ENCODE data around the gene GATA2.

Gene GATA2

DNA sequence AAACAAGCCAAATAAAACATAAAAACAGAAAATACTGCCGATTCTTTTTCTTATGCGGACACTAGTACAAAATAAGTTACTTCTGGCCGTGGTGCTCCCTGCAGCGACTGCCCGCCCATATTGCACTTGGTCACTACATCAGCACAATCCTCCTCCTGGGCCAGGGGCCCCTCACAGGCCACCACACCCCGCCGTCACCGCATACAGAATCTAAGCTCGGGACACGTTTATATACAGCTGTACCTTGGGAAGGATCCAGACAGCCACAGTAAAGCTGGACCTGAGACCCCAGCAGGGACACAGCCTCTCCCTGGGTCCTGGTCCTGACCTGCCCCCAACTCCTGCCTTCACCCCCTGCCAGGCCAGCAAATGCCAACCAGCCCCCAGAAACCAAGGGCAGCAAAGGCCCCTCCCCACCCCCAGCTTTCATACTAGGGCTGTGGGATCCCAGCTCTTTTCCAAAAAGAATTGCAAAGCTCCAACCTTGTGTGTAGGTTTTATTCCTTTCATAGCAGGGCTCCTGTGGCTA is 13.4 kb downstream of the GATA2 start:
- no peak for ATAC-seq
- no peak for TF ChIP-seq TOX (CRISPR knock-in tag; IDR thresholded peaks at IDR 0.05; ENCODE audit: borderline replicate concordance)

DNA sequence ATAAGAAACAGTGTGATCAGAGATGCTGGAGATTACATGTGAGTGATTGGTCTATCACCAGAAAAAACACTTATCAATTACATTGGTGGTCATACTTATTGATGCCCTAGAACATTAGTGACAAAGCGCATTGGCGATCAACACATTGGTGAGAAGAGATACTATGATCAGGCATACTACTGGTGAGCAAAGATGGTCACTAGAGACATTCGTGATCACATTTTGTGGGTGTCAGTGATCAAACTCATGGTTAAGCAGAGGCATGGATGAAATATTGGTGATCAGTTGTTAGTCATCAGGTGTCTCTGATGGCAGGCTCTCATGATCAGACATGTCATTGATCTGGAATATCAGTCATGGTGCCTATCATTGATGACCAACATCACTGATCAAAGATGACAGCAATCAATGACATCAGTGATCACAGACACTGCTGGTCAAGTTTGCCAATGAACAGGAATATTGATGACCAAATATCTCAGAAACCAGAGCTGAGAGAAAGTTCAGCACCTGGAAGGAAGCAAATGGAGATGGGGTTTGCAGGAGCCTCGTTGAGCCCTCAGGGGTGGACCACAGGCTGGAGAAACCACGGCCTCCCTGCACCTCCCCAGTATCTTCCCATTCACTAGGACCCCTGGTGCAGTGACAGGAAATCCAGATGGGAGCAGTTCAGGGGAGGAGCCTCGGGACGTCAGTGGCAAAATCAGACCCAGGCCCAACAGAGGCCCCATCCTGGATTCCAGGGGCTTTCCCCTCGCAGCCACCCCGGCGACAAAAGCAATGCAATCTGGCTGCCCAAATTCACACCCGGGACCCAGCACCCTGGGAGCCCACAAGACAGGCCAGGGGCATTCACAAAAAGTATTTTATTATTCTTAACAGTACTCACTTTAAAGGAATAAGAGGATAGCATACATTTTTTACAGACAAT is 14.2 kb downstream of the GATA2 start:
- TF ChIP-seq PPARA (CRISPR knock-in tag; IDR thresholded peaks at IDR 0.05; ENCODE audit: borderline replicate concordance), result 0 out of 2 replicates have a peak, but pooled peaks have one; percentile 6
- TF ChIP-seq ZNF8 (CRISPR knock-in tag; IDR thresholded peaks at IDR 0.05), result no peak
- TF ChIP-seq ZNF70 (CRISPR knock-in tag; IDR thresholded peaks at IDR 0.05), result no peak
- ATAC-seq, result no peak

DNA sequence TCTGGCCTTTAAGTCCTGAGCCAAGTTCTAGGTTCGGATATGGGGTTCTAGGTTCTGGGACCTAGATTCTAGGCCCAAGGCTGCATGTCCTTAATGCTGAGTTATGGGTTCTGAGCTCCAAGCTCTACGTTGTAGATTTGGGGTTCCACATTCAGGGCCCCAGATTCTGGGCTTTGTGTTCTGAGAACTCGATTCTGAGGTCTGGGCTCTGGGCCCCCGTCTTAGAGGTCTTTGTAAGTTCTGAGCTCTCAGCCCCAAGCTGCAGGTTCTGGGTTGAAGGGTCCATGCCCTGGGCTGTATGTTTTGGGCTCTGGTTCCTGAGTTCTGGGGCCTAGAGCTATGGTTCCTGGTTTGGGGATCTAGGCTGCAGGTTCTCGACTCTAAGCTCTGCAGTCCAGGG is 16.3 kb downstream of the GATA2 start:
- TF ChIP-seq RARB (CRISPR knock-in tag; IDR thresholded peaks at IDR 0.05) (no peak), GLIS3 (CRISPR knock-in tag; IDR thresholded peaks at IDR 0.05) (no peak), PPARA (CRISPR knock-in tag; IDR thresholded peaks at IDR 0.05; ENCODE audit: borderline replicate concordance) (no peak), ZNF565 (CRISPR knock-in tag; conservative IDR thresholded peaks at IDR 0.05; ENCODE audit: low read depth) (no peak), ZC3H10 (CRISPR knock-in tag; IDR thresholded peaks at IDR 0.05) (no peak), OSR1 (CRISPR knock-in tag; IDR thresholded peaks at IDR 0.05) (no peak), BACH2 (CRISPR knock-in tag; IDR thresholded peaks at IDR 0.05; ENCODE audit: borderline replicate concordance) (no peak), ZFP30 (CRISPR knock-in tag; IDR thresholded peaks at IDR 0.05) (no peak), TCF4 (CRISPR knock-in tag; IDR thresholded peaks at IDR 0.05; ENCODE audit: borderline replicate concordance) (no peak), ESRRG (CRISPR knock-in tag; IDR thresholded peaks at IDR 0.05) (no peak), ZNF8 (CRISPR knock-in tag; IDR thresholded peaks at IDR 0.05) (no peak), ZFP3 (CRISPR knock-in tag; IDR thresholded peaks at IDR 0.05) (no peak)
- TF ChIP-seq, protein P1, sequence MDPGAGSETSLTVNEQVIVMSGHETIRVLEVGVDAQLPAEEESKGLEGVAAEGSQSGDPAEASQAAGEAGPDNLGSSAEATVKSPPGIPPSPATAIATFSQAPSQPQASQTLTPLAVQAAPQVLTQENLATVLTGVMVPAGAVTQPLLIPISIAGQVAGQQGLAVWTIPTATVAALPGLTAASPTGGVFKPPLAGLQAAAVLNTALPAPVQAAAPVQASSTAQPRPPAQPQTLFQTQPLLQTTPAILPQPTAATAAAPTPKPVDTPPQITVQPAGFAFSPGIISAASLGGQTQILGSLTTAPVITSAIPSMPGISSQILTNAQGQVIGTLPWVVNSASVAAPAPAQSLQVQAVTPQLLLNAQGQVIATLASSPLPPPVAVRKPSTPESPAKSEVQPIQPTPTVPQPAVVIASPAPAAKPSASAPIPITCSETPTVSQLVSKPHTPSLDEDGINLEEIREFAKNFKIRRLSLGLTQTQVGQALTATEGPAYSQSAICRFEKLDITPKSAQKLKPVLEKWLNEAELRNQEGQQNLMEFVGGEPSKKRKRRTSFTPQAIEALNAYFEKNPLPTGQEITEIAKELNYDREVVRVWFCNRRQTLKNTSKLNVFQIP (CRISPR knock-in tag; IDR thresholded peaks at IDR 0.05; ENCODE audit: borderline replicate concordance, low read depth), result no peak
- TF ChIP-seq, protein P2, sequence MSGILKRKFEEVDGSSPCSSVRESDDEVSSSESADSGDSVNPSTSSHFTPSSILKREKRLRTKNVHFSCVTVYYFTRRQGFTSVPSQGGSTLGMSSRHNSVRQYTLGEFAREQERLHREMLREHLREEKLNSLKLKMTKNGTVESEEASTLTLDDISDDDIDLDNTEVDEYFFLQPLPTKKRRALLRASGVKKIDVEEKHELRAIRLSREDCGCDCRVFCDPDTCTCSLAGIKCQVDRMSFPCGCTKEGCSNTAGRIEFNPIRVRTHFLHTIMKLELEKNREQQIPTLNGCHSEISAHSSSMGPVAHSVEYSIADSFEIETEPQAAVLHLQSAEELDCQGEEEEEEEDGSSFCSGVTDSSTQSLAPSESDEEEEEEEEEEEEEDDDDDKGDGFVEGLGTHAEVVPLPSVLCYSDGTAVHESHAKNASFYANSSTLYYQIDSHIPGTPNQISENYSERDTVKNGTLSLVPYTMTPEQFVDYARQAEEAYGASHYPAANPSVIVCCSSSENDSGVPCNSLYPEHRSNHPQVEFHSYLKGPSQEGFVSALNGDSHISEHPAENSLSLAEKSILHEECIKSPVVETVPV (CRISPR knock-in tag; IDR thresholded peaks at IDR 0.05), result no peak
- TF ChIP-seq, protein P3, sequence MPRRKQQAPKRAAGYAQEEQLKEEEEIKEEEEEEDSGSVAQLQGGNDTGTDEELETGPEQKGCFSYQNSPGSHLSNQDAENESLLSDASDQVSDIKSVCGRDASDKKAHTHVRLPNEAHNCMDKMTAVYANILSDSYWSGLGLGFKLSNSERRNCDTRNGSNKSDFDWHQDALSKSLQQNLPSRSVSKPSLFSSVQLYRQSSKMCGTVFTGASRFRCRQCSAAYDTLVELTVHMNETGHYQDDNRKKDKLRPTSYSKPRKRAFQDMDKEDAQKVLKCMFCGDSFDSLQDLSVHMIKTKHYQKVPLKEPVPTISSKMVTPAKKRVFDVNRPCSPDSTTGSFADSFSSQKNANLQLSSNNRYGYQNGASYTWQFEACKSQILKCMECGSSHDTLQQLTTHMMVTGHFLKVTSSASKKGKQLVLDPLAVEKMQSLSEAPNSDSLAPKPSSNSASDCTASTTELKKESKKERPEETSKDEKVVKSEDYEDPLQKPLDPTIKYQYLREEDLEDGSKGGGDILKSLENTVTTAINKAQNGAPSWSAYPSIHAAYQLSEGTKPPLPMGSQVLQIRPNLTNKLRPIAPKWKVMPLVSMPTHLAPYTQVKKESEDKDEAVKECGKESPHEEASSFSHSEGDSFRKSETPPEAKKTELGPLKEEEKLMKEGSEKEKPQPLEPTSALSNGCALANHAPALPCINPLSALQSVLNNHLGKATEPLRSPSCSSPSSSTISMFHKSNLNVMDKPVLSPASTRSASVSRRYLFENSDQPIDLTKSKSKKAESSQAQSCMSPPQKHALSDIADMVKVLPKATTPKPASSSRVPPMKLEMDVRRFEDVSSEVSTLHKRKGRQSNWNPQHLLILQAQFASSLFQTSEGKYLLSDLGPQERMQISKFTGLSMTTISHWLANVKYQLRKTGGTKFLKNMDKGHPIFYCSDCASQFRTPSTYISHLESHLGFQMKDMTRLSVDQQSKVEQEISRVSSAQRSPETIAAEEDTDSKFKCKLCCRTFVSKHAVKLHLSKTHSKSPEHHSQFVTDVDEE (CRISPR knock-in tag; IDR thresholded peaks at IDR 0.05), result no peak
- TF ChIP-seq, protein P4, sequence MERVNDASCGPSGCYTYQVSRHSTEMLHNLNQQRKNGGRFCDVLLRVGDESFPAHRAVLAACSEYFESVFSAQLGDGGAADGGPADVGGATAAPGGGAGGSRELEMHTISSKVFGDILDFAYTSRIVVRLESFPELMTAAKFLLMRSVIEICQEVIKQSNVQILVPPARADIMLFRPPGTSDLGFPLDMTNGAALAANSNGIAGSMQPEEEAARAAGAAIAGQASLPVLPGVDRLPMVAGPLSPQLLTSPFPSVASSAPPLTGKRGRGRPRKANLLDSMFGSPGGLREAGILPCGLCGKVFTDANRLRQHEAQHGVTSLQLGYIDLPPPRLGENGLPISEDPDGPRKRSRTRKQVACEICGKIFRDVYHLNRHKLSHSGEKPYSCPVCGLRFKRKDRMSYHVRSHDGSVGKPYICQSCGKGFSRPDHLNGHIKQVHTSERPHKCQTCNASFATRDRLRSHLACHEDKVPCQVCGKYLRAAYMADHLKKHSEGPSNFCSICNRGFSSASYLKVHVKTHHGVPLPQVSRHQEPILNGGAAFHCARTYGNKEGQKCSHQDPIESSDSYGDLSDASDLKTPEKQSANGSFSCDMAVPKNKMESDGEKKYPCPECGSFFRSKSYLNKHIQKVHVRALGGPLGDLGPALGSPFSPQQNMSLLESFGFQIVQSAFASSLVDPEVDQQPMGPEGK (CRISPR knock-in tag; IDR thresholded peaks at IDR 0.05; ENCODE audit: borderline replicate concordance), result no peak
- no peak; the same call in 2 of the 3 replicates for ATAC-seq

DNA sequence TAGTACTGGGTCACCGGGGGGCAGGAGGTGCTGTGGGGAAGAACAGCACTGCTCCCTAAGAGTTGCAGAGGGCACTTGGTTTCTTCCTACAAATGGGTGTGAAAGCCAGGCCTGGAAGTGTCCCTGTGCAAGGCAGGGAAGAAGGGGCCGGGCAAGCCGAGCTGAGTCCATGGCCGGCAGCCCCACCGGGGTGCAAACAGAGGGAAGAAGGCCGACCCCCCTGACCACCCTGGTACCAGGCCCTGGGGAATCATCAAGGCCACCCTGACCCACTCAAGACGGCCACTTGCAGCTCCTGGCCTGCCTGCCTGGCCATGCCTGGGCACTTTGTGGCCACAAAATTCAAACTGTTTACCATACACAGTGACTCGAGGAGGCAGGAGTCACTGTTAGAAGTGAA is 17.6 kb downstream of the GATA2 start:
- TF ChIP-seq TOX (CRISPR knock-in tag; IDR thresholded peaks at IDR 0.05; ENCODE audit: borderline replicate concordance) (no peak), ZC3H10 (CRISPR knock-in tag; IDR thresholded peaks at IDR 0.05) (no peak), ZNF565 (CRISPR knock-in tag; conservative IDR thresholded peaks at IDR 0.05; ENCODE audit: low read depth) (no peak), ISL1 (CRISPR knock-in tag; IDR thresholded peaks at IDR 0.05) (no peak), ESRRG (CRISPR knock-in tag; IDR thresholded peaks at IDR 0.05) (no peak), SNAI2 (CRISPR knock-in tag; IDR thresholded peaks at IDR 0.05) (no peak)
- TF ChIP-seq, protein P2 (CRISPR knock-in tag; IDR thresholded peaks at IDR 0.05), result no peak
- no peak for ATAC-seq

Measured in SK-N-SH treated with all-trans-retinoic acid at 6 μM for 48 hours (cell line).